NCI-H1092 treated with DMSO at 0.1 percent for 48 hours (cell line): ENCODE measurements around the gene GPRIN3.

Experiments
- DNase-seq: peaks from one replicate; lab custom pipeline; 2025; lab: John Stamatoyannopoulos, UW

The GPRIN3 gene

DNA sequence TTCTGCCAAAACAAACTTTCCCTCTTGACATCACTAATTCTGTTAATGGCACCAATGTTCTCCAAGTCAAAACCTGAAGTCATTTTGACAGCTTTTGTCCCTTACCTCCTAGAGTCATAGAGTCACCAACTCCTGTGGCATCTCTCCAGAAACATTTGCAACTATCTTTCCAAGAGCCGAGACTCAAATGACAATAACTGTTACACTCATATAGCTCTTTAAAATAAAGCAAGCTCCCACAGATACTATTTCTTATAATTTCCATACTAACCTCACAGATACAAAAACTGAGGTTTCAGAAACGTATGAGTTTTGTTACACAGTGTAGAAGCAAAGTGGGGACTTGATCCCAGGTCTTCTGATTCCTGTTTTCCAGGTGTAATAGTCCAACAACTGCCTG lies 18.3 kb downstream of the GPRIN3 start:
- no peak for DNase-seq

GRCh38 chr4:89288430-89288829 lies 19.2 kb downstream of the GPRIN3 start:
- no peak for DNase-seq

GRCh38 chr4:89287945-89288344 lies 19.7 kb downstream of the GPRIN3 start:
- DNase-seq, result no peak

GRCh38 chr4:89285745-89286144 lies 21.9 kb downstream of the GPRIN3 start:
- DNase-seq, result no peak

DNA sequence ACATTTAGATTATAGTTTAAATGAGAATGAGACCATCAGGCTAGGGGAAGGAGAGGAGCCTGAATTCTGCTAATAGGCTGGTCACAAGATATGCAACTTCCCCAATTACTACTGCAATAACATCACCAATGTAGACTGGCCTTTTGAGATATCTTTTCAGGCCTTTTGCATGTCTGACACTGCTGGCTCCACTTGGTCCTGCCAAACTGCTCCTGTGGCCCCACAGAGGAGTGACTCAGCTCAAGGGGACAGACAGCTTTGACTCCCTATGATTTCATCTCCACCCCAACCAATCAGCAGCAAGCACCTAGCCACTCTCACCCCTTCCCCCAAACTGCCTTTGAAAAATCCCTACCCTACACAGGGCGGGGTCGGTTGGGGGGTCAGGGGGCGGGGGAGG lies 22.8 kb downstream of the GPRIN3 start:
- DNase-seq, result no peak

GRCh38 chr4:89284020-89284424 lies 23.6 kb downstream of the GPRIN3 start:
- DNase-seq, result no peak

- no peak for DNase-seq
Measured at GRCh38 chr4:89283226-89284009, 24.2 kb downstream of the GPRIN3 start.

DNA sequence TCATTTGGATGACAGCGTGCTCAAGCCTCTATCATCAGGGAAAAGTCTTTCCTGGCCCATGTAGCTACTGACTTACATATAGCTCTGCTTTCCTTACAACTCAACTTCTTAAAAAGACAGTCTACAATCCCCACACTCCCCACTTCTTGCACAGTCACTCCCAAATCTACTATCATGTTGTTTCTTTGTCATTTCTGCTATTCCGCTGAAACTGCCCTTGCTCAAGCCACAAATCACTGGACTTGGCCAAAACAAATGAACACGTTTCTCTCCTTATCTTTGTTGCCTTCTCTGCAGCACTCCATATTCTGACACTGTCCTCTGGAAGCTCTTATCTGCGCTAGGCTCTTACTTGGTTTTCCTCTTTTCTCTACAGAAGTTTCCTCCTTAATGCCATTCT lies 28.2 kb downstream of the GPRIN3 start:
- DNase-seq, result no peak

GRCh38 chr4:89277412-89277811 lies 30.2 kb downstream of the GPRIN3 start:
- no peak for DNase-seq

- DNase-seq, result no peak
Measured at GRCh38 chr4:89276296-89276695, 31.3 kb downstream of the GPRIN3 start.

DNA sequence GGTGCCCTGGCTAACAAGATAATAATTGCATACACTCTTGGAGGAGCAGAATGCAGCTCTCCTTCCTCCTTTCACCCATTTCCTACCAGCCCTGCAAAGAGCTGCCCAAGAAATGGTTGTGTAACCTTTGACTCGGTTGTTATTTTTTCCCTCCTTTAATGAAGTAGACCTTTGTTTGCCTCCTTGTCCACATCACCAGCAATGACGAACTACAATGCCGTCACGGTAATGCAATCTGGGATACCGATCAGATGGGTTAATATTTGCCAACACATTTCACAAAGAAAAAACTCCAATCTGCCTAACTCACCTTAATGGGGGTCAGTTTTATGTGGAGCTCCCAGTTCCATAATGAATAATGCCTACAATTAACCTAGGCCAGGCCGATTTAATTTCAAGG lies 32.0 kb downstream of the GPRIN3 start:
- DNase-seq, result no peak

DNA sequence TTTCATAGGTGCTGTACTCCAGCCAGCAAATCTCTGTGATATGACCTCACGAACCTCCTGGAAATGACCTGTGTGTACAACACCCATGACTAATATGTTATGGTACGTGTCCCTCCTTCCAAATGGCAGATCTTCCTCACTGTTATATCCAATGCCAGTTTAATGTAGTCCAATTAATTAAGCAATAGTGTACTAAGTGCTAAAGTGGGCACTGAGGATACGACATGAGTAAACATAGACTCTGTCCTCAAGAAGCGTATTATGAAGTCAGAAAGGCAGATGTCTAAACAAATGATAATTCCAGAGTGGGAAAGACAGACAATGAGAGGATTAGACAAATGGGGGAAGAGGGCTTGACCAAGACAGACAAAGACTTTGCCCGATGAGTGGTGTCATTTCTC lies 33.9 kb downstream of the GPRIN3 start:
- no peak for DNase-seq

- DNase-seq, result no peak
Measured at GRCh38 chr4:89270792-89271191, 36.8 kb downstream of the GPRIN3 start.

DNA sequence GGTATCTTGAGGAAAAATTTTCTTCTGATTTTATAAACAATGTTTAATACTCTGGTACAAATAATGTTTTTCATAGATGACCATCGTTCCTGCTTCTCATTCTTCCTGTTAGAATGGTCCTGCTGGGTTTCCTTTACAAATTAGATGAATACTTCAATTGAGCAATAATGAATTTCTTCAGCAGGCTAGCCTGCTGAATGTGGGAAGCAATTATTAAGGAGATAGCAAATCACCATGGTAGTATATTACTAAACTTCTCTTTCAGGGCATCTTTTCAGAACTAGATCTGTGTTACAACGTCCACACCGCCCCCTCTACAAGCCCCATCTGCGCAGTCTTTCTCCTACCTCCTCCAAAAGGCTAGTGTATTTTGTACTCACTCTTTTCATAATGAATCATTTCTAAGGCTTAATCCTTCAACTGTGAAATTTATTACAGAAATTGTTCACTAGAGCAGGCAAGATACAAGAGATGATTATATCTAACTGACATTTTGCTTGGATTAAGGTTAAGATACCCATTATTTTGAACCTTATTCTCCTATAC lies 38.4 kb downstream of the GPRIN3 start:
- no peak for DNase-seq

DNA sequence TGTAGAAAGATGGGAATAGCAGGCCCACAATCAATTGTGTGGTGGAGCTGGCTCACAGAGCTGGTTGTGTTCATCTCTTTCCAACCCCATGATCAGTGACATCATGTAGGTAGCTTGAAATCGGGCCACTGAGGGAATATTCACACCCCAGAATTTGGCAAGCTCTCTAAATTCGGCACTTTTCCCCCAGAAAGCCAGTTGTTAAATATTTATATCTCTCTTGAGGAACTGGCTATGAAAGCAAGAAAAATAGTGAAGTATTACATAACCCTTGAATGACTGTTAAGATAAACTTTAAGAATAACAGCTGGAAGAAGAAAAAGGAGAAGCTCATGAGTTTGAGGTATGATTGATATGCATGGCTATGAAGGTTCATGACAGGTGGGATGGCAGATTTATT lies 38.9 kb downstream of the GPRIN3 start:
- DNase-seq, result no peak

DNA sequence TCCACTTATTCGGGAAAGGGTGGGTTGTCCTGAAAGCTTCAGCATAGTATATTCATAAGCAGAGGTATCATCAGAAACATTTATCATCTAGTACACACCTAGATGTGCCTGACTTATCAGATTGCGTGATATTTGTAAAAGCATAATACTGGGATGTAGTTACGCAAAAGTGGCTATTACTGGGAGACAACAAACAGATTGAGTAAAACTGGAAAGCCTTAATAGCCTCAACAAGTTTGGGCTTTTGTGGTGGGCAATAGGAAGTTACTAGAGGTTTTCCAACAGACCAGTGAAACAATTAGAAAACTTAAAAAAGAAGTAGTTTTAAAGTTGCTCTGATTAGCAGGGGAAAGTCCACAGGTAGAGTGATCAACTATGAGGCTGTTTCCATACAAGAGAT lies 39.8 kb downstream of the GPRIN3 start:
- no peak for DNase-seq

GRCh38 chr4:89267392-89267791 lies 40.2 kb downstream of the GPRIN3 start:
- no peak for DNase-seq

DNA sequence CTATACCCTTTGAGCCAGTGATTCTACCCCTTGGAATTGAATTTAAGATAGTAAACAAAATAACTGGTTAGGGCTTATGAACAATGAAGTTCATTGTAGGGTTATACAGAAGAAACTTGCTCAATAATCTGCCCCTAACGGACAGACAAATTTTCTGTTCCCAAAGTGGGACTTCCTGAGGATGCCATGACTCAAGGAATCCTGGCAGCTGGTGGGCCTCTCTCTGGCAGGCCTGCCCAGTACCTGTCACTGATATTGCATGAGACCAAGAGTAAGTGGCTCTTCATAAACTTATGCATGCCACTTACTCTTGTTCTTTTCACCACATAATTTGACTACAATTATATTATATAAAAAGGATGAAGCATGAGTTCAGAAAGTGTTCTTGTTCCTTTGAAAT lies 41.5 kb downstream of the GPRIN3 start:
- no peak for DNase-seq

GRCh38 chr4:89263265-89263664 lies 44.3 kb downstream of the GPRIN3 start:
- DNase-seq, result no peak

DNA sequence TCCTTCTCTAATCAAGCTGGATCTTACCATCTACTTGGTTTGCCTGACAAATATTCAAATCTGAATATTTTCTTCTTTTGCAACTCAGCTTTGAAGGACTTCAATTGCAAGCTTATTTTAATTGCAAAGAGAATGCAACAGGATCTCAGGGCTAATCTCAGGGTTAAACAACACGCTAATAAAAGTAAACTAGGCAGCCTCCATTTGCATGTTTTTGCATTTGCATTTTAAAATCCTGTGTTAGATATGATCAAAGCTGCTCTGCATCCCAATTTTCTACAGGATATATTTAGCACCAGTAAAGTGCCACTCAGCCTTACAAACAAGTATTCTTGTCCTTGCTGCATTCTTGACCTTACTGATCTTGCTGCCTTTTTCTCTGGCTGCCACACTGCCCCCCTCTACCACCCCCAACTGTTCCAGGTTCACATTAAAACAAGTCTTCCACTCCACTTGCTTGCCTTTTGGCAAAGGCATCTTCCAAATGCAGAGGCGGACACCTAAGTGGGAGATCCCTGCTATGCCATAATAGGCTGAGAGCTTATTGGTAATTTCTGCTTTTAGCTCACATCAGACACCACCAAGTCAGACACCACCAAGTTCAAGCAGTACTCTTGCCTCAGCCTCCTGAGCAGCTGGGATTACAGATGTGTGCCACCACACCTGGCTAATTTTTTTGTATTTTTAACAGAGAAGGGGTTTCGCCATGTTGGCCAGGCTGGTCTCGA lies 48.1 kb downstream of the GPRIN3 start:
- DNase-seq, result no peak

GRCh38 chr4:89258506-89258905 lies 49.1 kb downstream of the GPRIN3 start:
- DNase-seq, result no peak

GRCh38 chr4:89257376-89257775 lies 50.2 kb downstream of the GPRIN3 start:
- no peak for DNase-seq

DNA sequence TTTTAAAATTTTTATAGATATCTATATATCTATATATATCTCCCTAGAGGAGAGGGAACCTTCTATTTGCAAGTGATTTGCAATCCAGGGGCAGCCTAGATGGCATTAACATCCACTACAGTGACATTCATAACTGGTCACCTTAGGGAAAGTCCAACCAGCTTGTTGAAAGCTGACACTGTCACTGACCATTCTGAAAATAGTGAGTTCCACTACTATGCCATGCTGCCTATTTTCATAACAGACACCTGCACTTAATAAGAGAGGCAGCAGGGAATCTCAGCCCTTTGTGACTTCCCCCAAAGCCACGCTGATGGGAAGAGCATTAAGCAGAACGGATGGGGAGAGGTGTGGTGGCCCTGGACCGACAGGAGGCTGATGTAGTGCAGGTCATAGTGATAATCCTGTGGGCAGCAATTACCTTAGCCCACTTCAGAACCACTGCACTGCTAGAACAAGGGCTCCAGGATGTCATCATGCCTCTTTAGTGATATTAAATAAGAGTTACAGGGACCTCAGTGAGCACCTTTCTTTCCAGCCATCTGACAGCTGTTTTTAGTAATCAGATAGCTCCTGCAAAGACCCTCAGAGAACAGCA lies 51.3 kb downstream of the GPRIN3 start:
- no peak for DNase-seq
